Activated CD8-positive, alpha-beta memory T cell treated with anti-CD3 and anti-CD28 coated beads, Interleukin-2, amount 50 U/mL, for 1 hour (primary cell): ENCODE results near the gene MOGAT2.

Experiments used
- DNase-seq: peaks from one replicate; pipeline ENCODE4 v3.0.0-alpha.2; 2020; ENCODE audit errors: extremely low read depth

MOGAT2 gene

GRCh38 chr11:75779960-75780359 is 62.3 kb downstream of the MOGAT2 start:
- DNase-seq = no peak

GRCh38 chr11:75780888-75781287 is 63.2 kb downstream of the MOGAT2 start:
- DNase-seq = no peak

GRCh38 chr11:75781296-75781695 is 63.7 kb downstream of the MOGAT2 start:
- DNase-seq = no peak

GRCh38 chr11:75781831-75782230 is 64.2 kb downstream of the MOGAT2 start:
- DNase-seq = no peak
